ENCODE measurements around the gene MUC12. TPM values are rescaled to one million over a fixed set of nuclear protein-coding genes. Genes with fewer than 3 reads are reported as not detected.

MUC12 gene
- total and polyA plus RNA-seq, 2 of the 13 experiments (the other 11 are each of a cell fraction or from before 2014, with no cell fraction given), result not detected

DNA sequence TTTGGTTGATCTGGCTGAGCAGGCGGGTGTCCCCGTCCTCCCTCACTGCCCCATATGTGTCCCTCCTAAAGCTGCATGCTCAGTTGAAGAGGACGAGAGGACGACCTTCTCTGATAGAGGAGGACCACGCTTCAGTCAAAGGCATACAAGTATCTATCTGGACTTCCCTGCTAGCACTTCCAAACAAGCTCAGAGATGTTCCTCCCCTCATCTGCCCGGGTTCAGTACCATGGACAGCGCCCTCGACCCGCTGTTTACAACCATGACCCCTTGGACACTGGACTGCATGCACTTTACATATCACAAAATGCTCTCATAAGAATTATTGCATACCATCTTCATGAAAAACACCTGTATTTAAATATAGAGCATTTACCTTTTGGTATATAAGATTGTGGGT lies 89.0 kb downstream of the MUC12 start (continued):
- TF ChIP-seq ZNF446 (CRISPR knock-in tag; IDR thresholded peaks at IDR 0.05) (peak; percentile 65; the same call in 1 of the 2 replicates), KLF11 (CRISPR knock-in tag; IDR thresholded peaks at IDR 0.05) (peak; percentile 96), SP4 (CRISPR knock-in tag; IDR thresholded peaks at IDR 0.05) (no peak), ZSCAN22 (CRISPR knock-in tag; IDR thresholded peaks at IDR 0.05) (no peak), ZNF263 (CRISPR knock-in tag; IDR thresholded peaks at IDR 0.05) (peak; percentile 71), FOXP1 (IDR thresholded peaks at IDR 0.05) (no peak), FOXP1 (CRISPR knock-in tag; IDR thresholded peaks at IDR 0.05) (peak; percentile 59; the same call in 1 of the 2 replicates), ZNF782 (CRISPR knock-in tag; IDR thresholded peaks at IDR 0.05; ENCODE audit: borderline replicate concordance) (no peak), TEAD2 (CRISPR knock-in tag; IDR thresholded peaks at IDR 0.05) (peak; percentile 72; the same call in 1 of the 2 replicates), NFIB (CRISPR knock-in tag; IDR thresholded peaks at IDR 0.05; ENCODE audit: borderline replicate concordance) (no peak), PHF21A (CRISPR knock-in tag; IDR thresholded peaks at IDR 0.05) (no peak), MAFG (CRISPR knock-in tag; IDR thresholded peaks at IDR 0.05) (no peak), ZMYM4 (CRISPR knock-in tag; IDR thresholded peaks at IDR 0.05) (0 out of 2 replicates have a peak, but pooled peaks have one; percentile 27), HMGA1 (CRISPR knock-in tag; conservative IDR thresholded peaks at IDR 0.05) (no peak), ATAD3A (CRISPR knock-in tag; IDR thresholded peaks at IDR 0.05) (0 out of 2 replicates have a peak, but pooled peaks have one; percentile 66), ZNF75D (CRISPR knock-in tag; IDR thresholded peaks at IDR 0.05; ENCODE audit: borderline replicate concordance) (0 out of 2 replicates have a peak, but pooled peaks have one; percentile 32), HNF4A (CRISPR knock-in tag; IDR thresholded peaks at IDR 0.05) (no peak), ZNF766 (CRISPR knock-in tag; IDR thresholded peaks at IDR 0.05; ENCODE audit: borderline replicate concordance) (peak; percentile 62; the same call in 1 of the 2 replicates), PPARG (CRISPR knock-in tag; conservative IDR thresholded peaks at IDR 0.05) (0 out of 2 replicates have a peak, but pooled peaks have one; percentile 17), TBX2 (CRISPR knock-in tag; IDR thresholded peaks at IDR 0.05; ENCODE audit: borderline replicate concordance) (no peak), NR2F2 (IDR thresholded peaks at IDR 0.05; ENCODE audit: borderline replicate concordance, low read depth) (peak; percentile 41; the same call in 1 of the 2 replicates), HMG20B (CRISPR knock-in tag; conservative IDR thresholded peaks at IDR 0.05) (peak; percentile 77), ZFYVE20 (CRISPR knock-in tag; IDR thresholded peaks at IDR 0.05; ENCODE audit: borderline replicate concordance, low read depth) (no peak), MIER2 (CRISPR knock-in tag; IDR thresholded peaks at IDR 0.05) (peak; percentile 99), NR2F6 (IDR thresholded peaks at IDR 0.05) (peak; percentile 55), NR2F6 (CRISPR knock-in tag; IDR thresholded peaks at IDR 0.05) (peak; percentile 71)
- TF ChIP-seq, protein P1, sequence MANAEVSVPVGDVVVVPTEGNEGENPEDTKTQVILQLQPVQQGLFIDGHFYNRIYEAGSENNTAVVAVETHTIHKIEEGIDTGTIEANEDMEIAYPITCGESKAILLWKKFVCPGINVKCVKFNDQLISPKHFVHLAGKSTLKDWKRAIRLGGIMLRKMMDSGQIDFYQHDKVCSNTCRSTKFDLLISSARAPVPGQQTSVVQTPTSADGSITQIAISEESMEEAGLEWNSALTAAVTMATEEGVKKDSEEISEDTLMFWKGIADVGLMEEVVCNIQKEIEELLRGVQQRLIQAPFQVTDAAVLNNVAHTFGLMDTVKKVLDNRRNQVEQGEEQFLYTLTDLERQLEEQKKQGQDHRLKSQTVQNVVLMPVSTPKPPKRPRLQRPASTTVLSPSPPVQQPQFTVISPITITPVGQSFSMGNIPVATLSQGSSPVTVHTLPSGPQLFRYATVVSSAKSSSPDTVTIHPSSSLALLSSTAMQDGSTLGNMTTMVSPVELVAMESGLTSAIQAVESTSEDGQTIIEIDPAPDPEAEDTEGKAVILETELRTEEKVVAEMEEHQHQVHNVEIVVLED (CRISPR knock-in tag; IDR thresholded peaks at IDR 0.05; ENCODE audit: borderline replicate concordance), result no peak
- TF ChIP-seq, protein P2, sequence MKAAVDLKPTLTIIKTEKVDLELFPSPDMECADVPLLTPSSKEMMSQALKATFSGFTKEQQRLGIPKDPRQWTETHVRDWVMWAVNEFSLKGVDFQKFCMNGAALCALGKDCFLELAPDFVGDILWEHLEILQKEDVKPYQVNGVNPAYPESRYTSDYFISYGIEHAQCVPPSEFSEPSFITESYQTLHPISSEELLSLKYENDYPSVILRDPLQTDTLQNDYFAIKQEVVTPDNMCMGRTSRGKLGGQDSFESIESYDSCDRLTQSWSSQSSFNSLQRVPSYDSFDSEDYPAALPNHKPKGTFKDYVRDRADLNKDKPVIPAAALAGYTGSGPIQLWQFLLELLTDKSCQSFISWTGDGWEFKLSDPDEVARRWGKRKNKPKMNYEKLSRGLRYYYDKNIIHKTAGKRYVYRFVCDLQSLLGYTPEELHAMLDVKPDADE (CRISPR knock-in tag; IDR thresholded peaks at IDR 0.05), result no peak
- TF ChIP-seq, protein P3, sequence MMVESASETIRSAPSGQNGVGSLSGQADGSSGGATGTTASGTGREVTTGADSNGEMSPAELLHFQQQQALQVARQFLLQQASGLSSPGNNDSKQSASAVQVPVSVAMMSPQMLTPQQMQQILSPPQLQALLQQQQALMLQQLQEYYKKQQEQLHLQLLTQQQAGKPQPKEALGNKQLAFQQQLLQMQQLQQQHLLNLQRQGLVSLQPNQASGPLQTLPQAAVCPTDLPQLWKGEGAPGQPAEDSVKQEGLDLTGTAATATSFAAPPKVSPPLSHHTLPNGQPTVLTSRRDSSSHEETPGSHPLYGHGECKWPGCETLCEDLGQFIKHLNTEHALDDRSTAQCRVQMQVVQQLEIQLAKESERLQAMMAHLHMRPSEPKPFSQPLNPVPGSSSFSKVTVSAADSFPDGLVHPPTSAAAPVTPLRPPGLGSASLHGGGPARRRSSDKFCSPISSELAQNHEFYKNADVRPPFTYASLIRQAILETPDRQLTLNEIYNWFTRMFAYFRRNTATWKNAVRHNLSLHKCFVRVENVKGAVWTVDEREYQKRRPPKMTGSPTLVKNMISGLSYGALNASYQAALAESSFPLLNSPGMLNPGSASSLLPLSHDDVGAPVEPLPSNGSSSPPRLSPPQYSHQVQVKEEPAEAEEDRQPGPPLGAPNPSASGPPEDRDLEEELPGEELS (CRISPR knock-in tag; IDR thresholded peaks at IDR 0.05), result peak; percentile 46

Data from HepG2 (cell line).